CD4-positive, alpha-beta T cell (primary cell): ENCODE results near the gene DNASE1L3. TPM values are rescaled to one million over a fixed set of nuclear protein-coding genes. Genes with fewer than 3 reads are reported as not detected.

ENCODE experiments used
- ATAC-seq: fragments of 200-7000 bp; cut with Tn5 transposase; one replicate; pipeline ENCODE4 v1.10.0; 2022; ENCODE audit warnings: mild to moderate bottlenecking; ENCODE audit not compliant: poor library complexity
- CTCF ChIA-PET: fragments of 350-600 bp; sonication (Branson Sonifier 250); formaldehyde crosslinking; loops from one replicate; lab custom pipeline; 2021; ENCODE audit warnings: antibody characterized with exemption, inconsistent platforms; lab: Charles Lee
- POLR2A ChIA-PET: fragments of 350-600 bp; sonication (Branson Sonifier 250); formaldehyde crosslinking; loops from one replicate; lab custom pipeline; 2021; ENCODE audit warnings: antibody characterized with exemption, inconsistent platforms; lab: Charles Lee
- DNase-seq, 14 experiments: peaks; one replicate each; pipeline ENCODE4 v3.0.0-alpha.2; 2013 to 2020; ENCODE audit warnings: mixed read lengths in 2 of 14
- H3K27ac ChIP-seq, 2 donors: one replicate each; pipeline versions ENCODE4 v1.5.1 to v1.7.0; 2013; ENCODE audit warnings: low read length in 2 of 2, low read depth in 1 of 2, mild to moderate bottlenecking in 1 of 2
- H3K27me3 ChIP-seq, 2 experiments: 1 replicate in 1 of 2; 2 replicates in 1 of 2; pipeline versions ENCODE4 v1.6.1 to v1.7.0; 2013; ENCODE audit warnings: low read length in 2 of 2, control low read depth in 1 of 2, mild to moderate bottlenecking in 1 of 2, moderate library complexity in 1 of 2; ENCODE audit not compliant: insufficient read depth in 2 of 2, control insufficient read depth in 1 of 2
- H3K36me3 ChIP-seq: one replicate; pipeline ENCODE4 v1.6.1; 2013; ENCODE audit warnings: low read length, control low read depth; ENCODE audit not compliant: insufficient read depth
- H3K4me1 ChIP-seq: one replicate; pipeline ENCODE4 v1.6.1; 2013; ENCODE audit warnings: low read length, control low read depth; ENCODE audit not compliant: insufficient read depth
- H3K4me3 ChIP-seq: one replicate; pipeline ENCODE4 v1.5.1; 2013; ENCODE audit warnings: mild to moderate bottlenecking, low read length, moderate library complexity
- H3K9me3 ChIP-seq, 2 experiments: 1 replicate in 1 of 2; 2 replicates in 1 of 2; pipeline versions ENCODE4 v1.6.1 to v1.7.0; 2013; ENCODE audit warnings: low read length in 2 of 2, mild to moderate bottlenecking in 2 of 2, control low read depth in 1 of 2, moderate library complexity in 1 of 2; ENCODE audit not compliant: control insufficient read depth in 1 of 2, insufficient read depth in 1 of 2
- H3K27ac Mint-ChIP-seq: one replicate; pipeline ENCODE4 v1.8.0; 2020; ENCODE audit warnings: mixed read lengths
- H3K27me3 Mint-ChIP-seq: one replicate; pipeline ENCODE4 v1.8.0; 2021; ENCODE audit warnings: mixed read lengths
- H3K36me3 Mint-ChIP-seq: one replicate; pipeline ENCODE4 v1.8.0; 2021; ENCODE audit warnings: low read depth, mixed read lengths
- H3K4me1 Mint-ChIP-seq: one replicate; pipeline ENCODE4 v1.8.0; 2021; ENCODE audit warnings: low read depth, mixed read lengths
- H3K4me3 Mint-ChIP-seq: one replicate; pipeline ENCODE4 v1.8.0; 2020; ENCODE audit warnings: mild to moderate bottlenecking, mixed read lengths
- H3K9me3 Mint-ChIP-seq: one replicate; pipeline ENCODE4 v1.8.0; 2020; ENCODE audit warnings: mixed read lengths
- intact Hi-C, 2 experiments: fragments of 100-400 bp; cut with DNase I in 1 of 2; cut with micrococcal nuclease in 1 of 2; formaldehyde crosslinking; loops; one replicate each; pipeline versions ENCODE4 v1.15.1 to v1.9.0; 2023 to 2025; cut with DNase I, micrococcal nuclease
- total RNA-seq, 174 experiments: library from RNA in 2 of 174; stranded (reverse) in 2 of 174; gene quantifications; one replicate each; pipeline ENCODE4 v1.2.3 and lab custom pipeline; 2021 to 2026
- TF ChIP-seq, protein P1 (sequence below): fragments of 200-600 bp; IDR thresholded peaks from one replicate; pipeline ENCODE4 v1.8.0; 2022; ENCODE audit warnings: antibody characterized with exemption, mild to moderate bottlenecking

Gene DNASE1L3
- total RNA-seq, 2 experiments from 2014 or later, result 0.53 to 0.80 TPM

DNA sequence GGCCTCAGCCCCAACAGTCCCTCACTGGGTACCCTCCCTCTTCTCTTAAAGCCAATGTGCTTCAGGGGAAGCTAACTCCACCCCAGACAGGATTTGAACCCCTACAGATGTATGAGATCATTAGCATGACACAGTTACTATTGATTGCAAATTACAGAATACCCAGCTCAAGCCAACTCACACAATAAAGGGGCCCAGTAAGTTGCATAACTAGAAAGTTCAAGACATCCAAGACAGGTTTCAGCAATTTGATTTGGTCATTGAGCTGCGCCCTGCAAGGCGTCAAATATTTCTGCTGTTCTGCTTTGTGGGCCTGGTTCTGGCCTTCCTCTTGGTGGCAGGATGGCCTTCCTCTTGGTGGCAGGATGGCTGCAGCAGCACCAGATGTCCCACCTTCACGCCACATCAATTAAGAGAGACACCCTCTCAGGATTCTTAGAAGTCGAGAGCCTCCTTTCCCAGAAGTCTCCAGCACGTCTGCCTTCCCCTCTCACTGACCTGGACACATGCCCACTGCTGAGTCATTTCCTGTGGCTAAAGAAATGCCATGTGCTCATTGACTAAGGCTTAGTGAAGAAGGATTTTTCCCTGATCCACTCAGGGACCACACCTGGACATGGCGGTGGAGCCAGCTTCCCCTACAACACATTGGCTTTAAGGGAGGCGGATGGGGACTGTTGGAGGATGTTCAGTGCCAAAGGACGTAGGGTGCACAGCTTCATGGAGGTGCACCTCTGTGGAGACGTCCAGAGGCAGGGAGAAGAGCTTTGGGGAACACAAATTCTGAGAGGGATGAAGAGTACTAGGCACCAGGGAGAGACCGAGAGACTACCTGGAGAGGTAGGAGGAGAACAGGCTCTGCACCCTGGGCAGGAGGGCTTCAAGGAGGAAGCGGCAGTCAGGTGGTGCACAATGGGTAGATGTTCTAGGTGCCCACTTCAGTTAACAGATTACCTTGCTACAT is 49.1 kb downstream of the DNASE1L3 start:
- peaks cover 32% of the 10 kb centered on the region for H3K36me3 ChIP-seq
- intact Hi-C loops, result no loop called here
- no peaks in the 10 kb centered on the region for H3K27me3 Mint-ChIP-seq
- H3K4me3 Mint-ChIP-seq, result no peak overlapping the region
- TF ChIP-seq, protein P1, sequence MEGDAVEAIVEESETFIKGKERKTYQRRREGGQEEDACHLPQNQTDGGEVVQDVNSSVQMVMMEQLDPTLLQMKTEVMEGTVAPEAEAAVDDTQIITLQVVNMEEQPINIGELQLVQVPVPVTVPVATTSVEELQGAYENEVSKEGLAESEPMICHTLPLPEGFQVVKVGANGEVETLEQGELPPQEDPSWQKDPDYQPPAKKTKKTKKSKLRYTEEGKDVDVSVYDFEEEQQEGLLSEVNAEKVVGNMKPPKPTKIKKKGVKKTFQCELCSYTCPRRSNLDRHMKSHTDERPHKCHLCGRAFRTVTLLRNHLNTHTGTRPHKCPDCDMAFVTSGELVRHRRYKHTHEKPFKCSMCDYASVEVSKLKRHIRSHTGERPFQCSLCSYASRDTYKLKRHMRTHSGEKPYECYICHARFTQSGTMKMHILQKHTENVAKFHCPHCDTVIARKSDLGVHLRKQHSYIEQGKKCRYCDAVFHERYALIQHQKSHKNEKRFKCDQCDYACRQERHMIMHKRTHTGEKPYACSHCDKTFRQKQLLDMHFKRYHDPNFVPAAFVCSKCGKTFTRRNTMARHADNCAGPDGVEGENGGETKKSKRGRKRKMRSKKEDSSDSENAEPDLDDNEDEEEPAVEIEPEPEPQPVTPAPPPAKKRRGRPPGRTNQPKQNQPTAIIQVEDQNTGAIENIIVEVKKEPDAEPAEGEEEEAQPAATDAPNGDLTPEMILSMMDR, result no peak
- POLR2A ChIA-PET, result no interaction called here
- H3K4me1 ChIP-seq, result no peaks in the 10 kb centered on the region
- H3K27ac Mint-ChIP-seq, result no peak overlapping the region
- H3K4me1 Mint-ChIP-seq, result no peaks in the 10 kb centered on the region
- H3K4me3 ChIP-seq, result no peak overlapping the region
- ATAC-seq (no peak), DNase-seq (no peak)
- H3K27ac ChIP-seq, result no peak overlapping the region
- H3K27me3 ChIP-seq, result no peaks in the 10 kb centered on the region
- peaks cover 78% of the 10 kb centered on the region for H3K36me3 Mint-ChIP-seq
- H3K9me3 Mint-ChIP-seq, result no peaks in the 10 kb centered on the region
- CTCF ChIA-PET, result interaction anchor here (0.6 kb wide), 1 partner anchor 222 kb away, joined by 4 read pairs; no protein-coding TSS in a partner anchor
- H3K9me3 ChIP-seq, result peaks cover 0 to 3% of the 10 kb centered on the region in 2 experiments

DNA sequence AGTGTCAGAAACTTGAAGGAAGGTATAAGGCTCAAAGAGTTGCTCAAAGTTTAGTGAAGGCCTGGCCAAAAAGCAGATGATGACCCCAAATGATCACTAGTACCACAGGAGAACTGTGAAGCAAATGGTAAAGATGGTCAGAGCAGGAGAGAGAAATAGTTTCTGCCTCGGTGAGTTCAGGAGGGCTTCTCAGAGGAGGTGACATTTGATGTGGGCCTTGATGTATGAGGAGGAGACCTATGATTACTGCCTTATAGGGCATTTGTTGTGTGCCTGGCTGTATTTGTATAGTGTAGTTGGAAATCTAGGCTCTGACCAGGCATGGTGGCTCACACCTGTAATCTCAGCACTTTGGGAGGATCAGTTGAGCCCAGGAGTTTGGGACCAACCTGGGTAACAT is 50.4 kb downstream of the DNASE1L3 start:
- ChIA-PET POLR2A (no interaction called here), CTCF (no interaction called here)
- H3K4me1 Mint-ChIP-seq, result no peaks in the 10 kb centered on the region
- H3K27ac ChIP-seq, result no peak overlapping the region
- H3K4me3 Mint-ChIP-seq, result no peak overlapping the region
- no peaks in the 10 kb centered on the region for H3K27me3 ChIP-seq
- peaks cover 39% of the 10 kb centered on the region for H3K36me3 ChIP-seq
- peaks cover 0 to 3% of the 10 kb centered on the region in 2 experiments for H3K9me3 ChIP-seq
- no peak overlapping the region for H3K4me3 ChIP-seq
- peaks cover 85% of the 10 kb centered on the region for H3K36me3 Mint-ChIP-seq
- H3K27me3 Mint-ChIP-seq, result no peaks in the 10 kb centered on the region
- TF ChIP-seq, protein P1, result no peak
- no peak overlapping the region for H3K27ac Mint-ChIP-seq
- DNase-seq, result no peak
- H3K9me3 Mint-ChIP-seq, result no peaks in the 10 kb centered on the region
- no peaks in the 10 kb centered on the region for H3K4me1 ChIP-seq
- intact Hi-C loops, result no loop called here
- ATAC-seq, result no peak

DNA sequence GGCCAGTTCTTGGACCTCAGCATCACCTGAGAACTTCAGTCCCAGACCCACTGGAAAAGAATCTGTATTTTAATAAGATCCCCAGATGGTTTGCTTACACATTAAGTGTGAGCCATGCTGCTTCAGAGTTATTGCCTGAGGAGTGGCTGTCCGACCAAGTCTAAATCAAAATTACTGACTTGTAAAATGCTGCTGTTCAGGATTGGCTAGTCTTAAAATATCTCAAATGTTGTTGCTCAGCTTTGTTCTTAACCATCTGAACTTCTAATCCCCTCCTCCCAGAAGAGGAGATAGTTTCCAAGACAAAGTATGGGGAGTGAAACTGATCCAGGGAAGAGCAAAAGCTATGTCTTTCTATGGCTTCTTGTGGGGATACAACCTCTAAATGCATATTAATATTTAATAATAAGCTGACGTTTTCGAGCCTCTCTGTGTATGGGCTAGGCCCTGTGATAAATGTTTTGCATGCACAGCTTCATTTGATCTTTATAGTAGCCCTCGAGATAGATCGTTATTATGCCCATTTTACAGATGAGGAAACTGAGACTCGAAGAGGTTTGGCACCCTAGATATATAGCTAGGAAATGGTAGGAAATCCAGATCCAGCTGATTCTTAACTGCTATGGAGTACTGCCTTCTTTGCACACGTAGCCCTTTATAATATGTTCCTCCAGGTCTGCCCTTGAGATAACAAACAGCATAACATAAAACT is 52.2 kb downstream of the DNASE1L3 start:
- CTCF ChIA-PET, result interaction anchor here (0.9 to 1.6 kb wide), 2 partner anchors 9 to 151 kb away, joined by 3 to 5 read pairs; partner anchors contain the start of gene FLNB

More for the DNA sequence above, 52.2 kb downstream of the DNASE1L3 start:
- H3K36me3 ChIP-seq, result peaks cover 35% of the 10 kb centered on the region
- Mint-ChIP-seq H3K9me3 (no peaks in the 10 kb centered on the region), H3K36me3 (peaks cover 95% of the 10 kb centered on the region), H3K27me3 (no peaks in the 10 kb centered on the region), H3K27ac (no peak overlapping the region), H3K4me1 (no peaks in the 10 kb centered on the region), H3K4me3 (no peak overlapping the region)
- no peak for ATAC-seq
- H3K27ac ChIP-seq, result no peak overlapping the region
- no peaks in the 10 kb centered on the region for H3K27me3 ChIP-seq
- intact Hi-C loops, result no loop called here
- H3K9me3 ChIP-seq, result peaks cover 0 to 3% of the 10 kb centered on the region in 2 experiments
- DNase-seq, result no peak
- TF ChIP-seq, protein P1, result no peak
- POLR2A ChIA-PET, result no interaction called here
- no peaks in the 10 kb centered on the region for H3K4me1 ChIP-seq
- no peak overlapping the region for H3K4me3 ChIP-seq
